HL-60/S4 treated with retinoic acid at 250 ng/mL for 4 days and 3 days (cell line): ENCODE measurements around the gene LRCH2.

Experiments
- in situ Hi-C: fragments of 300-500 bp; cut with MboI; formaldehyde crosslinking; loops from 2 replicates; pipeline ENCODE4 v1.7.0; 2022; ENCODE audit warnings: low sequenced_read_pairs

The LRCH2 gene

DNA sequence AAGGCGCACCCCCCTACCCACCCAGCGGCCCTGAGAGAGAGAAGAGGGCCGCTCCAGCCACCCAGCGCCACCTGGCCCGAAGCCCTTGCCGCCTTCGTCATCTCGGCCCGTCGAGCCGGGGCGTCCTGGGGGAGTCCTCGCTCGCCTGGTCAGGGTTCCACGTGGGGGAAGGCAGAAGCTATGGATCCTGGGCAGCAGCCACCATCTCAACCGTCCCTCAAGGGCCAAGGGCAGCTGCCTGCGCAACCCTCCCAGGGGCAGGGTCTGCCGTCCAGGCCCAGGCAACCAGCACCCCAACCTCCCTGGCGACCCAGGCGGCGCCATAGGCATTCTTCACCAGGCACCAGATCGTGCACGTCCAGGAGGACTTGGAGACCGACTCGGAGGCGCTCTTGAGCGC, 165.0 kb downstream of the LRCH2 start:
- in situ Hi-C loops = no loop called here

GRCh38 chrX:115067812-115068211, 166.1 kb downstream of the LRCH2 start:
- in situ Hi-C loops = no loop called here

GRCh38 chrX:115065304-115065703, 168.6 kb downstream of the LRCH2 start:
- in situ Hi-C loops = no loop called here
